Measurements from ENCODE around the gene OR4L1. TPM values are rescaled to one million over a fixed set of nuclear protein-coding genes. Genes with fewer than 3 reads are reported as not detected.

Gene OR4L1
- total and polyA plus RNA-seq, 4 donors = not detected

Small RNAs within 50 kb of the gene (small RNA-seq; reads per million reads assigned to genes)
- gene RNA5SP380 = not detected

Other genes starting within 250 kb of the OR4L1 start
- not detected for gene OR4K2, start 184.9 kb upstream of the OR4L1 start, total RNA-seq
- gene OR4K2, start 184.9 kb upstream of the OR4L1 start, polyA plus RNA-seq = not detected
- gene OR4K5, start 139.4 kb upstream of the OR4L1 start, total RNA-seq = not detected
- gene OR4K5, start 139.4 kb upstream of the OR4L1 start, polyA plus RNA-seq = not detected
- not detected for gene OR4K1, start 129.1 kb upstream of the OR4L1 start, total RNA-seq
- gene OR4K1, start 129.1 kb upstream of the OR4L1 start, polyA plus RNA-seq = not detected
- gene OR4K15, start 84.5 kb upstream of the OR4L1 start, total RNA-seq = not detected
- not detected for gene OR4K15, start 84.5 kb upstream of the OR4L1 start, polyA plus RNA-seq
- gene OR4Q2, start 57.9 kb upstream of the OR4L1 start, total RNA-seq = not detected
- gene OR4Q2, start 57.9 kb upstream of the OR4L1 start, polyA plus RNA-seq = not detected
- not detected for gene OR4K14, start 40.7 kb upstream of the OR4L1 start, total RNA-seq
- gene OR4K14, start 40.7 kb upstream of the OR4L1 start, polyA plus RNA-seq = not detected
- not detected for gene OR4K13, start 24.0 kb upstream of the OR4L1 start, total RNA-seq
- gene OR4K13, start 24.0 kb upstream of the OR4L1 start, polyA plus RNA-seq = not detected
- gene OR4K17, start 50.7 kb downstream of the OR4L1 start, total RNA-seq = not detected
- not detected for gene OR4K17, start 50.7 kb downstream of the OR4L1 start, polyA plus RNA-seq
- not detected for gene OR4N5, start 78.8 kb downstream of the OR4L1 start, total RNA-seq
- gene OR4N5, start 78.8 kb downstream of the OR4L1 start, polyA plus RNA-seq = not detected
- gene OR11G2, start 130.9 kb downstream of the OR4L1 start, total RNA-seq = not detected
- gene OR11G2, start 130.9 kb downstream of the OR4L1 start, polyA plus RNA-seq = not detected
- gene OR11H6, start 163.7 kb downstream of the OR4L1 start, total RNA-seq = not detected
- not detected for gene OR11H6, start 163.7 kb downstream of the OR4L1 start, polyA plus RNA-seq
- gene OR11H7, start 168.9 kb downstream of the OR4L1 start, total RNA-seq = not detected
- not detected for gene OR11H7, start 168.9 kb downstream of the OR4L1 start, polyA plus RNA-seq
- not detected for gene OR11H4, start 179.2 kb downstream of the OR4L1 start, total RNA-seq
- gene OR11H4, start 179.2 kb downstream of the OR4L1 start, polyA plus RNA-seq = not detected
- gene TTC5, start 245.9 kb downstream of the OR4L1 start, total RNA-seq = 1 to 10 TPM; 5.2 to 8.3 TPM
- gene TTC5, start 245.9 kb downstream of the OR4L1 start, polyA plus RNA-seq = 1 to 10 TPM; 2.5 to 3.3 TPM

Data from liver (tissue), 5 donors.